ENCODE measurements around the gene TMEM88.

DNA sequence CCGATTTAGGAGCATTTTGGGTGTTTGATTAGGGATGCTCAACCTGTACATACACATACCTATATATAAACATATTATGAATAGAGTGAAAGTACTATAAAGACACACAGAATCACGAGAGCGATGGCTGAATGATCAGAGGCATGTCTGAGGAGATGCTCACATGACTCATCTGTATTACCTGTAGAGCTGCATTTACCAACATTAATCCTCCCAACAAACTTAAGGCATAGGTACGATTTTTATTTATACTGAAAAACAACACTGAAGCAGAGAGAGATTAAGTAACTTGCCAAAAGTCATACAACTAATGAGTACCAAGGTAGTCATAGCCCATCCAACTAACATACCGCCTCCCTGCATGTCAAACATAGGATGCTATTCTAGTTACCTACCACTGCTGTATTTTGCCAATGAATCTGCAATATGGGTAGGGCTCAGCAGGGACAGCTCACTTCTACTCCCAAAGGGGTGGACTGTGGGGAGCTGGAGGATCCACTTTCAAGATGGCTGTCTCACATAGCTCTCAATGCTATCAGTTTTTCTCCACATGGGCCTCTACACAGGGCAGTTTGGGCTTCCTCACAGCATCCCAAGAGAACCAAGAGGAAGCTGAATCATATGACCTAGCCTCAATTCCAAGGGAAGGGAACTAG lies 10.3 kb downstream of the TMEM88 start:
- TF ChIP-seq GATA2 (IDR thresholded peaks at IDR 0.05; ENCODE audit: low read depth, low read length) (no peak), GATA3 (IDR thresholded peaks at IDR 0.05; ENCODE audit: low read depth, low read length) (no peak)

Data from SH-SY5Y (cell line).